Activated CD4-positive, alpha-beta memory T cell treated with anti-CD3 and anti-CD28 coated beads, Interleukin-2, amount 10 ng/mL, durations not matched to agents 7 days and 5 days (primary cell): ENCODE measurements around the gene SIRT3. TPM values are rescaled to one million over a fixed set of nuclear protein-coding genes. Genes with fewer than 3 reads are reported as not detected.
"Not testable (repeated sequence)": the region's sequence is repeated elsewhere in the genome, so short reads cannot be mapped to it uniquely, and the experiment has no call there.

ENCODE experiments used
- CTCF ChIA-PET: fragments of 350-600 bp; sonication (Branson Sonifier 250); formaldehyde crosslinking; loops from one replicate; lab custom pipeline; 2021; ENCODE audit warnings: antibody characterized with exemption, inconsistent platforms; lab: Charles Lee
- POLR2A ChIA-PET: fragments of 350-600 bp; sonication (Branson Sonifier 250); formaldehyde crosslinking; loops from one replicate; lab custom pipeline; 2021; ENCODE audit warnings: antibody characterized with exemption; lab: Charles Lee
- DNase-seq: peaks from one replicate; pipeline ENCODE4 v3.0.0-alpha.2; 2020
- H3K27ac Mint-ChIP-seq: one replicate; pipeline ENCODE4 v1.8.0; 2021; ENCODE audit warnings: mild to moderate bottlenecking, mixed read lengths
- H3K27me3 Mint-ChIP-seq: one replicate; pipeline ENCODE4 v1.8.0; 2021; ENCODE audit warnings: mixed read lengths
- H3K36me3 Mint-ChIP-seq: one replicate; pipeline ENCODE4 v1.8.0; 2021; ENCODE audit warnings: low read depth, mixed read lengths
- H3K4me1 Mint-ChIP-seq: one replicate; pipeline ENCODE4 v1.8.0; 2021; ENCODE audit warnings: mixed read lengths
- H3K4me3 Mint-ChIP-seq: one replicate; pipeline ENCODE4 v1.8.0; 2021; ENCODE audit warnings: mild to moderate bottlenecking, mixed read lengths
- H3K9me3 Mint-ChIP-seq: one replicate; pipeline ENCODE4 v1.8.0; 2021; ENCODE audit warnings: mixed read lengths
- total RNA-seq, 2 experiments: library from RNA; stranded (reverse); gene quantifications; one replicate each; pipeline ENCODE4 v1.2.3, GENCODE V29; 2021

SIRT3 gene
- total RNA-seq, 2 experiments from 2014 or later, result 11.6 to 16.3 TPM

- H3K4me1 Mint-ChIP-seq, result peaks cover 13% of the 10 kb centered on the region
- H3K4me3 Mint-ChIP-seq, H3K9me3 Mint-ChIP-seq, H3K36me3 Mint-ChIP-seq, POLR2A ChIA-PET, CTCF ChIA-PET, H3K27ac Mint-ChIP-seq, H3K27me3 Mint-ChIP-seq: not testable (repeated sequence)
- peak; percentile 47 for DNase-seq
Measured at GRCh38 chr11:191490-192478, 44.4 kb downstream of the SIRT3 start.

GRCh38 chr11:190546-190945 lies 45.6 kb downstream of the SIRT3 start:
- CTCF ChIA-PET, H3K36me3 Mint-ChIP-seq, H3K27ac Mint-ChIP-seq, H3K4me3 Mint-ChIP-seq, H3K27me3 Mint-ChIP-seq, H3K9me3 Mint-ChIP-seq: not testable (repeated sequence)
- POLR2A ChIA-PET, result interaction anchor here (0.7 kb wide), 1 partner anchor 16 kb away, joined by 3 read pairs; no protein-coding TSS in a partner anchor
- peak; percentile 15 for DNase-seq
- peaks cover 13% of the 10 kb centered on the region for H3K4me1 Mint-ChIP-seq

- peaks cover 13% of the 10 kb centered on the region for H3K4me1 Mint-ChIP-seq
- H3K27me3 Mint-ChIP-seq, CTCF ChIA-PET, H3K27ac Mint-ChIP-seq, H3K4me3 Mint-ChIP-seq, H3K9me3 Mint-ChIP-seq, H3K36me3 Mint-ChIP-seq: not testable (repeated sequence)
- POLR2A ChIA-PET, result interaction anchor here (0.7 kb wide), 1 partner anchor 16 kb away, joined by 3 read pairs; no protein-coding TSS in a partner anchor
- peak; percentile 70 for DNase-seq
Measured at GRCh38 chr11:189843-190311, 46.3 kb downstream of the SIRT3 start.

- H3K27me3 Mint-ChIP-seq, H3K27ac Mint-ChIP-seq, POLR2A ChIA-PET, H3K4me3 Mint-ChIP-seq, H3K36me3 Mint-ChIP-seq, CTCF ChIA-PET, H3K9me3 Mint-ChIP-seq: not testable (repeated sequence)
- DNase-seq, result peak; percentile 14
- H3K4me1 Mint-ChIP-seq, result peaks cover 13% of the 10 kb centered on the region
Measured at GRCh38 chr11:189200-189783, 46.9 kb downstream of the SIRT3 start.

- H3K4me1 Mint-ChIP-seq, H3K9me3 Mint-ChIP-seq, H3K27ac Mint-ChIP-seq, POLR2A ChIA-PET, H3K36me3 Mint-ChIP-seq, CTCF ChIA-PET, H3K4me3 Mint-ChIP-seq, DNase-seq, H3K27me3 Mint-ChIP-seq: not testable (repeated sequence)
Measured at GRCh38 chr11:180242-180641, 55.9 kb downstream of the SIRT3 start.

Other genes with a start within 250 kb of the SIRT3 start
- not detected for gene SCGB1C1, start 43.3 kb downstream of the SIRT3 start, total RNA-seq
- gene BET1L, start 28.9 kb downstream of the SIRT3 start, total RNA-seq, result 10 to 100 TPM; 39.3 to 44.5 TPM
- gene RIC8A, start 28.6 kb downstream of the SIRT3 start, total RNA-seq, result 100 to 1,000 TPM in 1 of 2 experiments, 10 to 100 TPM in 1; 98.7 to 103 TPM
- 100 to 1,000 TPM; 156 to 160 TPM for gene PSMD13, start 634 bp upstream of the SIRT3 start, total RNA-seq
- gene NLRP6, start 42.1 kb upstream of the SIRT3 start, total RNA-seq, result 1 to 10 TPM; 2.5 TPM
- 100 to 1,000 TPM; 113 to 117 TPM for gene PGGHG, start 52.8 kb upstream of the SIRT3 start, total RNA-seq
- gene IFITM5, start 63.2 kb upstream of the SIRT3 start, total RNA-seq, result not detected
- gene IFITM2, start 71.5 kb upstream of the SIRT3 start, total RNA-seq, result 1,000 to 10,000 TPM; 1,637 to 1,643 TPM
- gene IFITM1, start 77.7 kb upstream of the SIRT3 start, total RNA-seq, result 1,000 to 10,000 TPM; 1,010 to 1,055 TPM
- 10 to 100 TPM; 52.3 to 58.8 TPM for gene IFITM3, start 84.5 kb upstream of the SIRT3 start, total RNA-seq
- gene B4GALNT4, start 133.2 kb upstream of the SIRT3 start, total RNA-seq, result under 1 TPM; 0.23 to 0.53 TPM
- gene PKP3, start 157.9 kb upstream of the SIRT3 start, total RNA-seq, result not detected
- 100 to 1,000 TPM; 170 to 178 TPM for gene SIGIRR, start 178.7 kb upstream of the SIRT3 start, total RNA-seq
- 10 to 100 TPM; 69.2 to 73.5 TPM for gene ANO9, start 205.7 kb upstream of the SIRT3 start, total RNA-seq
- gene PTDSS2, start 213.9 kb upstream of the SIRT3 start, total RNA-seq, result 10 to 100 TPM; 20.1 to 21.5 TPM